Activated effector memory CD4-positive, alpha-beta T cell treated with Interleukin-2 at 50 U/mL for 16 hours (primary cell): ENCODE measurements around the gene TTC7B.

ENCODE experiments used
- DNase-seq: peaks from one replicate; pipeline ENCODE4 v3.0.0-alpha.2; 2020

Gene TTC7B

DNA sequence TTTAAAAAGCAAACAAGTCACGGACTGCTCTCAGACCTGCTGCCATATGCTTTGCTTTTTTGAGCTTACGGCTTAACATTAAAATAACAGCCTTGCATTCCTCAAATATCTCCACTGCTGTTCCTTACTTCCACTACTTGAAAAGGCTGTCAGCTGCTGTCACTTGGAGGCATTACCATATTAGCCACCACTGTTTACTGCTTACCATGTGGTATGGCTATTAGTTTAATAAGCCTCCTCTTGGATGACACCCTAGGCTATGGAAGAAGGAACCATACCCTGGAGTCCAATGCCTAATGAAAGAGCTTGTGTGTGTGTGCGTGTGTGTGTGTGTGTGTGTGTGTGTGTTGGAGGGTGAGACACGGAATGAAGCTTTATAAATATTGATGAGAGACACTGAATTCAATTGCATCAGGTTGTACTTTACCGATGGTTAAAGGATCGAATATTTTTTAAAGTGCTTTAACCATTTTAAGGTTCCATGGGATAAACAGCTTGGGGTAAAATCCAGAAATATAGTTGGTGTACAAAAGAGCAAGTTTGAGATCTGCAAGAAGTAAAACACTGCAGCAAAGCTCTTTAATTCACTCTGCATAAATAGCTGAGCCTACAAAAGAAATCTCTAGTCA is 174.5 kb downstream of the TTC7B start:
- DNase-seq = no peak

DNA sequence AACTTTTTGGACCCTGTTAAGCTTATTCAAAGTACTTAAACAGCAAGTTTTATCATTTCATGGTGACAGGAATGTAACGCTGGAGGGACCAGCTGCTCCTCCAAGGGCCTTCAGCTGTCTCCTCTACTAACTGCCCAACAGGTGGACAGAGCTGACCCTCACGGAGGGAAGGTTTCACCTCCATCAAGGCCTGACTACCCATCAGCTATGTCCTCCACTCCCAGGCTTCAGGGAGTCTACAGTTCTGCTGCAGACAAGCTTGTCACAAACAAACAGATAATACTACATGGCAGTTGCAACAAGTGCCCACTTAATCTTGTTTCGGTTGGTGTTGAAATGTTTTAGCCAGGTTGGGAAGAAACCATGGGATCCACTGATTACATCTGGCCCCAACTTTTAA is 175.1 kb downstream of the TTC7B start:
- DNase-seq = no peak

DNA sequence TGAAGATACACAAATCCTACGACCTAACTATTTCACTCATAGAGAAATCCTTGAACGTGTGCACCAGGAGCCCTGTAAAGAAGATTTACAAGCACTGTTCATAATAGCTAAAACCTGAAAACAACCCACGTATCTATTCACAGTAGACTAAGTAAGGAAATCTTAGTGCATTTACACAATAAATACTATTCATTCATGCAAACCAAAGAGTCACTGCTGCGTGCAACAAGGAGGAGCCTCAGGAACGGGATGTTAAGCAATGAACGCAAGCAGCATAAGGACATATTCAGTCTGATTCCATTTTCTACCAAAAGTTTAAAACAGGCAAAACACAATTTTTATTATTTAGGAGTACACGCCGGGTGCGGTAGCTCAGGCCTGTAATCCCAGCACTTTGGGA is 176.6 kb downstream of the TTC7B start:
- DNase-seq = no peak

DNA sequence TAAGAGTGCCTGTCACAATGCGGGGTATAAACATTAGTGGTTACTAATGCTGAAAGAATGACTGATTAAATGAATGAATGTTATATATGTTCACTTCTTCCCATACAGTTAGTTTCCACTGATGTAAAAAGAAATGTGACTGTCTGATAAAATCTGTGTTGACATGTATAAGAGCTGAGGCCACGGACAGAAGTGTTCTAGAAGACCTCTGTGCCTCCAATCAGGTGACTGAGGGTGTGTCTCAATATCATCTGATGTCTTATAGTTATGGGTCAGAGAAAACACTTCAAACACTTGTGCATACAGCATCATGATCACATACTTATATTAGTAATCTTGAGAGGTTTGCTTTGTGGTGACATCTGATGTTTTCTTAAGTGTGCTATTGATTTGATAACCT is 183.4 kb downstream of the TTC7B start:
- DNase-seq = no peak

DNA sequence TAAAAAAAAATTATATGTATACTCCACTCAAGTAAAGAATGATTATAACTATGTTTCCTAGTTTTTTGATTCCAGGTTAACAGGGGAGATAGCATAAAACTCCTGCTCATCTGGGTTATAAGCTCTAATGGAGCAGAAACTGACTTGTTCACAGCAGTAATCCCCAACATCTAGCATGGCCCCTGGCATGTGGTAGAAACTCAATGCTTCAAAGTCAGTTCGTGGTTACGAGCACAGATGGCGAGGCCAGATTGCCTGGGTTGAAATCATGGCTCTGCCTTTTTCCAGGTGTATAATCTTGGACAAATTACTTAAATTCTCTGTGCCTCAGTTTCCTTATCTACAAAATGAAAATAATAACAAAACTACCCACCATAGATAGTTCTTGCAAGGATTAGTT is 183.8 kb downstream of the TTC7B start:
- DNase-seq = no peak

DNA sequence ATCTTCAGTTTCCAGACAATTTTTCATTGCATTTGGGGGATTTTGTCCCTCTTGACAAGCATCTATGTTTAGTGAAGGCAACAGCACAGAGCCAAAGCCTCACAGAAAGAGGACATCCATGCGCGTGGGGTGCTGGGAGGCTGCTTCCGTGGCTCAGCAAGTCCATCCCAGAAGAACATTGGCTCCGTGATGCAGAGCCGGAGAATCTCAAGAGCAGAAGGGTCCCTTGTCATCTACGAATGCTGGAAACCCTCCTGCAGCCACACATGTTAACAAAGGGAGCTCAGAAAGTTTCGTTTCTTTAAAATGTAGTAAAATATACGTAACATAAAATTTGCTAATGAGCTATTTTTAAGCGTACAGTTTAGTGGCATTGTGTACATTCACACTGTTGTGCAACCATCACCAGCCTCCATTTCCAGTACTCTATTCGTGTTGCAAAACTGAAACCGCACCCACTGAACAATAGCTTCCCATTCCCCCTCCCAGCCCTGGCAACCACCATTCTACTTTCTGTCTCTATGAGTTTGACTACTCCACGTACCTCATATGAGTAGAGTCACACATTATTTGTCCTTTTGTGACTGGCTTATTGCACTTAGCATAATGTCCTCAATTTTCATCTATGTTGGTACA is 185.9 kb downstream of the TTC7B start:
- no peak for DNase-seq

DNA sequence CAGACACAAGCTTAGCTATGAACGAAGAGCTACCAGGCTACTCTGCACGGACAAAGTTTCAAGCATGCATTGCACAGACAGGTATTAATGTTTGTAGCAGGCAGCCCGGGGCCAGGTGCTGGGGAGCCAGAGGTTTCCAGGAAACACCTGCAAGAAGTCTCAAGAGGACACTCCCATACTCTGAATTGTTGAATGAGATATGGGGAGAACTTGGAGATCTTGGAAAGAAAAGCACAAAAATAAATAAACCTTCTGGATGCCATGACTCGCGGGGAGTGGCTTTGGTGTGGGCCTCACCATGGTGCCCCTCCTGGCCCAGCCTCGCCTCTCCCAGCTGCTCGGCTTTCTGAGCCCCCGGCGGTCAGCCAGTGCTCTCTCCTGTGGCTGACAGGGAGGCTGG is 186.8 kb downstream of the TTC7B start:
- DNase-seq = no peak

DNA sequence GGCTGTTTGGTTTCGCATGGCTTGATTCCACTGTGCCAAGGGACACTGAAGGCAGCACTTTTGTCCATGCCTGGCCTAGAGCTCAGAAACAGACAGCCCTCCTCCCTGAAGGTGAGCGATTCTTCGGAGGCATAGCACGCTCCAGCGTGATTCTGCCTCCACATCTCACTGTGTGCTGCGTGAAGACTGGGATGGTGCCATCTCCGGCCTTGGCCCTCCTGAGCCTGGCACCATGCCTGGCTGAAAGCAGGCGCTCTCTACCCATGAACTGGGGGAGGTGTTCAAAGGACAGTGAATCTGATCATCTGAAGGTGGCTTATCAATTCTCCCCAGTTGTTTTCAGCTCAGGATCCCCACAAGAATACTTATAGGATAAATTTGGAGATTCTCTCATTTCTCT is 187.4 kb downstream of the TTC7B start:
- no peak for DNase-seq

DNA sequence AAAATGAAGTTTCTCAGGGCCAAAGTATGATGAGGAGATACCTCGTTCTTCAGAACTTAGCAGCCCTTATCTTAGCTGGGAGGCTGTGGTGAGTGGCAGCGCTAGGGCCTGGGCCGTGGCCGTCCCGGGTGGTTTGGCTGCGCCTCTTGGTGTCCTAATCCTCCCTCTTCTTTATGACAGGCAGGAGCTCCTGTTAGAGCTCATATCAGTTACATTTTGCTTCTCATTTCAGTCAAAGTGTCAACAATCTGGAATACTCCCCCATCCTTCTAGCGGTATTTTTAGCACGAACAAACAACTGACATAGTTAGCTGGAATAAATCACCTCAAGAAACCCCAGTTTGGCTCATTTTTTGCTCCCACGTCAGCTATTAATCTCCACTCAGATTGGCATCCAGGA is 188.8 kb downstream of the TTC7B start:
- no peak for DNase-seq

DNA sequence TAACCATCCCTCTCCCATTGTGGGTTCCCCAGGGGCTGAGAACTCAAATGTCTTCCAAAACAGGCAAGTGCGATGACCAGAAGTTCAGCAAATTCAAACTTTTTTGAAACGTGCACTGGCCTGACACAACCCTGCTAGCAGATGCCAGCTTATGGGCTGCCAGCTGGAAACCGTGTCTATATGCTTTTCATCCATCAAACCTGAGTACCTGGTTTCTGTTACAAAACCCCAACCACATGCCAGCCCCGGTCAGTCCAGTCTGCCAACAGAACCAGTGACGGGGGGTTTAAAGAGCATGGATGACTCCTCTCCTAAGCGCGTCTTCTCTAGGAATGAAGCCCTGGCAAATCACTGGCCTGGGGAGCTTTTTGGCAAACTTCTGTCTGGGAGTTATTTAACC is 189.7 kb downstream of the TTC7B start:
- no peak for DNase-seq

DNA sequence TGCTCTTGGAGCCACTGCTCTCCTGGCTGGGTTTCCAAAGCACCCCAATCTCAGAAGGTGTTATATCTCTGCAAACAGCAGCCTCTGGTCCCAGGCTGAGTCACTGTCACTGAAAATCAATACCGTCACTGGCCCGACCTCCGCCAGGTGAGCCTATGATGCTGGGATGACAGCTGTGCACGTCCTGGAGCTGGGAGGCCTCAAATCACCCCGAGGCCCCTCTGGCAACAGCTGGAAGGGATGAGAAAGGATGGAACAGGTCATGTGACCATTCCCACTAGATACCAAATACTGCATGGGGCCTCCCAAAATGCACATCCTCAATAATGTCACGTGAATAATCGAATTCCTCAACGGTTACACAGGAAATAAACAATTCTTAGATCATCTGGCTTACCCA is 190.8 kb downstream of the TTC7B start:
- no peak for DNase-seq

DNA sequence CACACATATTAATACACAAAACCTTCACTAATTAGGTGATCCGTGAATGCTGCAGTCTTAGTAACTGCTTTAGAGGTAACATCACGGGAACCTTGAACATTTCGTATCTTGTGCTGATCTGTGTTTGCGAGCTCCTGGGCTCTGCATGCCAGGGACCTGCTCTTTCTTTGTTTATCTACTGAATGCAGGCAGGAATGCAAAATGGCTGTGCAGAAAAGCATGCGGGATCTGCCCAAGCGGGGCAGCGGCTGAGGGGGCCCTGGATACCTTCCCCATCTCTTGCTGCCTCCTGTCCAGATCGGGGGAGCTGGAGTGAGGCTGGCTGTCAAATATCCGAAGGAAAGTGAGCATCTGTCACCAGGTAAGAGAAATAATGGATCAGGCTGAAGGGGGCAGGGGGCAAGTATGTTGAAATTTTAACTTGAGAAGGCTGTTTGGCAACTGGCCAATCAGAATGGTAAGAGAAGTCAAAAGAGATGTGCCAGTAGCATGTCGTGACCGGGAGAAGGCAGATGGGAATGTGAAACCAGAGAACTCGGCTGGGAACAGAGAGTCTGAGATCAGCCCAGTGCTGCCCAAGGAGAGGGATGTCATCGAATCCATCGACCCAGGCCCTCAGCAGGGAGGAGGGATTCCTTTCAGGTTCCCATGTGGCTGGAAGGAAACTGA is 191.4 kb downstream of the TTC7B start:
- DNase-seq = no peak

DNA sequence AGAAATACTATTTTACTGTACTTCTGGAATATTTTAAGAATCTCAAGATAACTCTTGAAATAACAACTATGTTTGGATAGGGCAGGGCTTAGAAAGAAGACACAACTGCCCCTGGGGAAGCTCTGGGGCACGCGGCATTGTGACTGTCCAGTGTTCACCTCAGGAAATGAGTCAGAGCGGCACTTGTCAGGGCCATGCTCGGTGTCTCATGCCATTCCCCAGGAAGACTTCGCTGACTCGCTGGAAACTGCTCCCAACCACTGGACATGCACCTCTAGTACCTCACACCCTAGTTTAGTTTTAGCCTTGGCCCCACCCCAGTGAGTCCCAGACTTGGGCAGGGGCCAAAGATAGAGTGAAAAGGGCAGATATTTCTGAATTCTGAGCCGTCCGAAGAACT is 192.0 kb downstream of the TTC7B start:
- DNase-seq = no peak

DNA sequence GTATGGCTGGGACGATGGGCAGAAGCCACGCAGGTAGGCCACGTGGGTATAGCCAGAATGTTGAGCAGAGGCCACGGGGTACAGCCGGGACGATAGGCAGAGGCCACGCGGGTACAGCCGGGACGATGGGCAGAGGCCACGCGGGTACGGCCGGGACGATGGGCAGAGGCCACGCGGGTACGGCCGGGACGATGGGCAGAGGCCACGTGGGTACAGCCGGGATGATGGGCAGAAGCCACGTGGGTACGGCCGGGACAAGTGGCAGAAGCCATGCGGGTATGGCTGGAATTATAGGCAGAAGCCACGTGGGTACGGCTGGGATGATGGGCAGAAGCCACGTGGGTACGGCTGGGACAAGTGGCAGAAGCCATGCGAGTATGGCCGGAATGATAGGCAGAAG is 195.0 kb downstream of the TTC7B start:
- DNase-seq = no peak

DNA sequence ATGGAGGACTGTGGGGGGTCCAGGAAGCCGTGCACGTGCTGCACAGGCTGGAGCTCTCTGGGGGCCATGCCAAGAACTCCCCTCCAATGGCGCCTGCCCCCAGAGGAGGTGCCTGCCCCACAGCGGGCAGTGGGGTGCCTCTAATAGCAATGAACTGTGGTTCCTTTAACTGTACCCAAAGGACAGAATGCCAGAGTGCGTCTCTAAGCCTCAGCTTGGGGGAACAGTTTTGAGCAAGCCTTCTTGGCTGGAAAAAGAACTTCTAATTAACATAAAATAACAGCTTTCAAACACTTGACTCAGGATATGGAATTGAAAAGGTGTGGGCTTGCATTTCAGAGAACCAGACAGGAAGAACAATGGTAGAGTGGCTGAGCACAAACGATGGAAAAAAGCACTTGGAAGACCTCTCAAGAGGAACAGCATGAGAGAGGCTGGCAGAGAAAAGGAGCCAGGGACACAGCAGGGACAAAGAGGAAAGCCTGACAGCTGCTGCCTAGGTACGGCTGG is 195.6 kb downstream of the TTC7B start:
- no peak for DNase-seq

DNA sequence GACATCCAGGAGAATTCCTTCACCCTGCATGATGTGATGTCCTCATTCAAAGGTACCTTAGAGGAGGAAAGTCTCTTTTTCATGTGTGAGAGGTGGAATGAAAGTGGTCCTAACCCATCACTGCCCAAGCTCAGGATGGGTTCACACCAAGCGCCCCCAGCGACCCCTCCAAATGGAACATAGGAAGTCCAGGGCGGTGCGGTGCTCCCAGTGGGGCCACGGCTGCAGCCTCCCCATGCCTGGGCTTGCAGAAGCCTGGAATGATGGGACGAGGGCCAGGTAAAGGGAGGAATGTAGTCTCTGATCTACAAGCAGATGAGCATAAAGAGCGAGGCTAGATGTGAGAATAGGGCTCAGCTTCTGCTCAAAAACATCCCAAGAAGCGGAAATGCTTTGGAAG is 196.3 kb downstream of the TTC7B start:
- no peak for DNase-seq

DNA sequence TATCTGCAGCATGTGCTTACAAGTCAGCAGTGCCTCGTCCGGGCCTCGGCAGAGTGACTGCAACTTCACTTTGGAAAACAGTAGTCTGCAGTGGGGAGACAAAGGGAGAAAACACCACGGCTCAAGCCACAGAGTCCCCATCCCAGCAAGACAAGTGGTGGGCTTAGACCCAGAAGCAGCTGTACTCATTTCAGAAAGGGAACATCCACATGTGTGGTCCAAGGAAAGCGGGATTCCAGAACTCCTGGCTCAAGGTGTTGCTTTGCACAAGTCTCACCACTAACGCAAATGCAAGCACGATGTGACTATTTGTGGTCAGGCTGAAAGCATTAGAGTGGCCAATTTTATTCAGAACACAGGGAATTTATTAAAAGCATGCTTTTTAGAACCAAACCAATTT is 198.3 kb downstream of the TTC7B start:
- DNase-seq = no peak

DNA sequence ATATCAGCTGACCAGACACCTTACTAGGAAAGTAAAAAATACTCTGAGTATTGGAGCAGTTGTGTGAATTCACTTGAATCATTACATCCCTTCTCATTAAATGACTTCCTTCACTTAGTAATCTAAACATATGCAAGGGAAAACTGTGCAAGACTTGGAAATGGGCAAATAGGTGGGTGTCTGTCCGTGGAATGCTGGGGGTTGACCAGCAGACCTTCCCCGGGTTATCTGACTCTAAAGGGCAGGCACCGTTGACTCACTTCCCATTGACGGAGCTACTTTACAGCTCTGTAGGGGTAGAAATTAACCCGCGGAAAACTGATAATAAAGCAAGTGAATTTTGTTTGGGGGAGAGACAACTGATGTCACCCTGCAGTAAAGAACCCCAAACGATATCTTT is 199.3 kb downstream of the TTC7B start:
- DNase-seq = no peak

DNA sequence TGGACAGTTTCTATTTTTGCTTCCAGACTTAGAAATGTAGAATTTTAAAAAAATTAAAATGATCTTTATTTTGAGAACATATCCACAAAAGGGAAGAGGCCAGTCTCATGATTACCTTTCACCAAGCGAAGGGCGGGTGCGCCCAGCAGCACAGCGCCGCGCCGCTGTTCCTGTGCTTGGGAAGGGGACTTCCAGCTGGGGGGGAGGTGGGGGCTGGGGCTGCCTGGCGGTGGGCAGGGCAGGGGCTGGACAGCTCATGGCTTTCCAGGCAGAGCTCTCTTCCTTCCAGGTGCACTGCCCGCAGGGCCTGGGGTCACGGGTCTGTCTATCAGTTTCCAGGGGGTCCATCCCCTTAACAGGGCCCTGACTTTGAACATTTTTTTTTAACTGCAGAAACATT is 199.9 kb downstream of the TTC7B start:
- DNase-seq = no peak

DNA sequence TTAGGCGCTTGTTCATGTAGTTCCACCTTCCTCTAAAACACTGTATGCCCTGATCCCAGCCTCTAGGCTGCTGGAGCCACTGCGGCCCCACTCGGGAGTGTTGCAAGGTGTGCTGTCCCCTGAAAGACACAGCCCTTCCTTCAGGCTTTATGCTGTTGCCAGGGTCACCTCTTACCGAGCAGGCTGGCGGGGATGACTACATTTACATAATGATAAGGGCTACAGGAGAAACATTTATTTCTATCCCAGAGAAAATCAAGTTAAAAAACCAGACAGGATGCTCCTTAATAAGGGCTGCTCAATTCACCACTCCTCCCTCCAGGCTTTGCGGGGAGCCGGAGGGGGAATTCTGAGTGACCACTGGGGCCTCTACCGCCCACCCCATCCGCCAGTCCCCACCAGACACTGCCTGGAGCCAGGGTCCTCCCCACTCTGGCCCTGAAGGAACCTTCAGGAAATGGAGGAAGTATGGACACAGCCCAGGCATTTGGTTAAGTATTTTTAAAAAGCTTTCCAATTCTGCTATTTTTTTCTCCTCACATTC is 200.6 kb downstream of the TTC7B start:
- no peak for DNase-seq

DNA sequence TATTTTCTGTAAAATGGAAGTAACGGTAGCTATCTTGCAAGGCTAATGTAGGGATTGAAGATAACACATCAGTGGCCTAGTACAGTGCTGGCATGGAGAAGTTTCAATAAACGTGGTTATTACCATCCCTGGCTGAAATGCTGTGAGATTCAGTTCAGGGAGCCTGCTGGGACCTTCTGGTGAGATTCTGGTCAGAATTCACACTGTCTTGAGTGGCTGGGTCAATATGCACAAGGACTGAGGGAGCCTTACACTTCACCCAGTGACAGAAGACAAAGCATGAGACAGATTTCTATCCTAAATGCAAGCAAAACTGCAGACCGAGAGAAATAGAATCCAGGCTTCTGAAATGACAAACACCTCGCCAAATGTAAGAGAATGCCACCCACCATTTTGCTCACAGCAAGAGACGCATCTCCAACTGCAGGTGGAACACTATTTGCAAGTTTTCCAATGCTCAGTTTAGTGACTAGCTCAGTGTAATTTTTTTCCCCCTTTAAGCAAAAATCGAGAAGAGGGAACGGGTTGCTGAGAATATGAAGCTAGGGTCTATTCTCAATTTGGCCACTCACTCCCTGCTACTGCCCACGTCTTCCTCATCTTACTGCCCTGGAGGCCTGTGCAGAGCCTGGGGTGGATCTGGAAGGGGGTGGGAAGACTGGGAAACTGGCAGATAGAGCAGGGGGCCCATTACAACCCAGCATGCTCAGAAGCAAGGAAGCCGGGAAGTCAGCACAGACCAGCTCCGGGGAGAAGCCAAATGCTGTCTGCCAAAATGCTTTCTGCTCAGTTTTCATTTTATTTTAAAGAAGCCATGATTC is 201.3 kb downstream of the TTC7B start:
- no peak for DNase-seq

DNA sequence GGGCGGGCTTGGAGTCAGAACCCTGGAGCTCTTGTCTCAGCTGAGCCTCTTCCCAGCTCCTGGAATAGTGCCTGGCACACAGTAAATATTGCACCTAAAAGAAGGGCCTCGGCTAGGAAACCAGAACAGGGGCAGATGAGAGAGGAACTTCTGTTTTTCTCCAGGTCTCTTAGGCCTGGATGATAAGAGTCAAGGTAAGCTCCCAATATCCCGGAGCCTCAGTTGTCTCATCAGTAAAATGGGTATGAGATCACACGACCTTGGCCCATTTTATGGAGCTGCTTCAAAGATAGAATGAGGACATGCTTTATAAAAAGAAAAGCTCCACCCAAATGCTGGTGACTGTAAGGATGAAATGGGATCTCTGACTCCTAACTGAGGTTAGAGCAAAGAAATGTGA is 202.2 kb downstream of the TTC7B start:
- DNase-seq = no peak

DNA sequence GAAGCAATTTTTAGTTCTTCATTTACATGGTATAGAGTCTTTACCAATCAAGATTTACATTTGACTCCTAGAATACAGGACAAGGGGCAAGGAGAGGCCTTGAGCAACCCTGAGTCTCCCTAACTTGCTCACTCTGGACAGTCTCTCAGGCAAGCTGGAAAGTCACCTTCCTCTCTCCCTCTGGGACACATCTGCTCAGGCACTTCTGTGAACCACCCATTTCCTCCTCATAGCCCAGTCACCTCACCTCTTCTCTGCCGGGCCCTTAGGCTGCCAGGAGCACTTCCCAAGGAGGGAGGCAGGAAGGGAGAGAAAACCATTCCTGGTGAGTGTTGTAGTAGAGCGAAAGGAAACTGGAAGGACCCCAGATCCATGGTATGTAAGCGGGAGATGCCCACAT is 202.8 kb downstream of the TTC7B start:
- no peak for DNase-seq
